ENCODE data around the gene TIMP2.

The TIMP2 gene

GRCh38 chr17:78959803-78960202, 34.6 kb upstream of the TIMP2 start:
- Mint-ChIP-seq H3K36me3 (ENCODE audit: low read depth) (no peaks in the 10 kb centered on the region), H3K27ac (peak overlapping the region in 1 of 3 experiments; percentile 58), H3K9me3 (no peaks in the 10 kb centered on the region), H3K4me3 (no peak overlapping the region), H3K27me3 (ENCODE audit: low read depth) (peaks cover 15% of the 10 kb centered on the region), H3K4me1 (peaks cover 10% of the 10 kb centered on the region)
- no peak for TF ChIP-seq CTCF (IDR thresholded peaks at IDR 0.05; ENCODE audit: unreplicated experiment in 3 of 3)

GRCh38 chr17:78958641-78959127, 33.5 kb upstream of the TIMP2 start:
- H3K36me3 Mint-ChIP-seq (ENCODE audit: low read depth) = no peaks in the 10 kb centered on the region
- peak overlapping the region in 2 of 3 experiments; percentile 82 to 84 for H3K27ac Mint-ChIP-seq
- H3K27me3 Mint-ChIP-seq (ENCODE audit: low read depth) = peaks cover 16% of the 10 kb centered on the region
- peaks cover 14% of the 10 kb centered on the region for H3K4me1 Mint-ChIP-seq
- H3K4me3 Mint-ChIP-seq = peak overlapping the region in 1 of 3 experiments; percentile 0
- no peak for TF ChIP-seq CTCF (IDR thresholded peaks at IDR 0.05; ENCODE audit: unreplicated experiment in 3 of 3)
- no peaks in the 10 kb centered on the region for H3K9me3 Mint-ChIP-seq

- H3K27ac Mint-ChIP-seq = peak overlapping the region; percentile 35 to 77 (median 56)
- H3K4me3 Mint-ChIP-seq = no peak overlapping the region
- no peaks in the 10 kb centered on the region for H3K9me3 Mint-ChIP-seq
- peaks cover 16% of the 10 kb centered on the region for H3K27me3 Mint-ChIP-seq (ENCODE audit: low read depth)
- H3K4me1 Mint-ChIP-seq = peaks cover 30% of the 10 kb centered on the region
- TF ChIP-seq CTCF (IDR thresholded peaks at IDR 0.05; ENCODE audit: unreplicated experiment in 3 of 3) = no peak
- no peaks in the 10 kb centered on the region for H3K36me3 Mint-ChIP-seq (ENCODE audit: low read depth)
Measured at GRCh38 chr17:78957128-78957527, 31.9 kb upstream of the TIMP2 start.

GRCh38 chr17:78956254-78956653, 31.1 kb upstream of the TIMP2 start:
- peak overlapping the region; percentile 22 to 77 (median 35) for H3K27ac Mint-ChIP-seq
- H3K9me3 Mint-ChIP-seq = peaks cover 1% of the 10 kb centered on the region
- no peak overlapping the region for H3K4me3 Mint-ChIP-seq
- TF ChIP-seq CTCF (IDR thresholded peaks at IDR 0.05; ENCODE audit: unreplicated experiment in 3 of 3) = no peak
- H3K27me3 Mint-ChIP-seq (ENCODE audit: low read depth) = peaks cover 12% of the 10 kb centered on the region
- peaks cover 39% of the 10 kb centered on the region for H3K4me1 Mint-ChIP-seq
- no peaks in the 10 kb centered on the region for H3K36me3 Mint-ChIP-seq (ENCODE audit: low read depth)

- Mint-ChIP-seq H3K9me3 (peaks cover 12% of the 10 kb centered on the region), H3K4me1 (peaks cover 35% of the 10 kb centered on the region), H3K27ac (peak overlapping the region in 2 of 3 experiments; percentile 50 to 98), H3K27me3 (ENCODE audit: low read depth) (peaks cover 7% of the 10 kb centered on the region), H3K4me3 (no peak overlapping the region), H3K36me3 (ENCODE audit: low read depth) (no peaks in the 10 kb centered on the region)
- no peak for TF ChIP-seq CTCF (IDR thresholded peaks at IDR 0.05; ENCODE audit: unreplicated experiment in 3 of 3)
Measured at GRCh38 chr17:78954684-78955083, 29.5 kb upstream of the TIMP2 start.
